ENCODE data around the gene SLFN12L.
"Not testable (repeated sequence)": the region's sequence is repeated elsewhere in the genome, so short reads cannot be mapped to it uniquely, and the experiment has no call there.

The SLFN12L gene

DNA sequence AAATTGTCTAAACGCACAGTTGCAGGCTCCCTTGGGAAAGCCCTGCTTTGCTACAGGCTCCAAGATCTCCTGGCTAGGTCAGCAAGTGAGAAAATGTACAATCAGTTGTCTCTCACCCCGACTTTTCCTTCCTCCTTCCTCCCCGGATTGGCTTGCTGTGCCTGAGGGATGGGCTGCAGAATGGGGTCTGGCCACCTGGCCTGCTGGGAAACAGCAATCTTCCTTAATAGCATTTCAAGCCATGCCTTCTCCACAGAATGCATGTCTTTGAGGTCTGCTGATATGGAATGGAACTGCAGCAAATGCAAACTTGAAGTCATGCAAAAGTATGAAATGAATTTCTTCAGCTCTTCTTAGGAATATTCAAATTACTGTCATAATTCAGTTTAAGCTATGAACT is 46.1 kb downstream of the SLFN12L start:
- H3K4me3 ChIP-seq (ENCODE audit: low read length): no peak overlapping the region
- H3K27ac ChIP-seq (ENCODE audit: low read length): no peak overlapping the region
- no peaks in the 10 kb centered on the region for H3K9me3 ChIP-seq (ENCODE audit: control insufficient read depth, low read depth, low read length)
- H3K9ac ChIP-seq (ENCODE audit: low read length): no peak overlapping the region
- H3K27me3 ChIP-seq (ENCODE audit: control insufficient read depth, insufficient read depth, low read length): peaks cover 100% of the 10 kb centered on the region
- no peaks in the 10 kb centered on the region for H3K36me3 ChIP-seq (ENCODE audit: control insufficient read depth, low read depth, low read length)
- H3K4me1 ChIP-seq (ENCODE audit: control insufficient read depth, low read depth, low read length): peaks cover 16% of the 10 kb centered on the region

DNA sequence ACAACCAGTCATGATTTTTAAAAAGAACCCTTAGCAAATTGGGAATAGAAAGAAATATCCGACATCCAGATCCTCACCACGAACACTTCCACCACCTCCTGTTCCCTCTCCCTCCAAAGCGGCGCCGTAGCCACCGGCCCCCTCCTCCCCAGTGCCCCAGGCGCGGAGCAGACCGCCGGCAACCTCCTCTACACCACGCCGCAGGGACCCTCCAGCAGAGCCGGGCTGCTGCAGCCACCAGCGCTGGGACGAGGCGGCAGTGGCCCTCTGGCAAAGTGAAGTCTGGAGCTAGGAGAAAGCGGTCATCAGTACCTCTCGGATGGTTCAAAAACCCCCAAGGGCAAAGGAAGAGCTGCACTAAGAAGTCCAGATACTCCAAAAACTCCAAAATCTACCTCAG is 47.5 kb downstream of the SLFN12L start:
- Histone ChIP-seq H3K27me3 (ENCODE audit: control insufficient read depth, insufficient read depth, low read length) (peaks cover 100% of the 10 kb centered on the region), H3K4me1 (ENCODE audit: control insufficient read depth, low read depth, low read length) (peaks cover 13% of the 10 kb centered on the region), H3K36me3 (ENCODE audit: control insufficient read depth, low read depth, low read length) (no peaks in the 10 kb centered on the region), H3K9ac (ENCODE audit: low read length) (no peak overlapping the region), H3K4me3 (ENCODE audit: low read length) (peak overlapping the region; percentile 18), H3K9me3 (ENCODE audit: control insufficient read depth, low read depth, low read length) (no peaks in the 10 kb centered on the region), H3K27ac (ENCODE audit: low read length) (no peak overlapping the region)

GRCh38 chr17:35488991-35489390 is 48.5 kb downstream of the SLFN12L start:
- no peak overlapping the region for H3K27ac ChIP-seq (ENCODE audit: low read length)

GRCh38 chr17:35486920-35487732 is 50.4 kb downstream of the SLFN12L start:
- no peaks in the 10 kb centered on the region for H3K36me3 ChIP-seq (ENCODE audit: control insufficient read depth, low read depth, low read length)
- H3K4me3 ChIP-seq (ENCODE audit: low read length): peak overlapping the region; percentile 24
- H3K4me1 ChIP-seq (ENCODE audit: control insufficient read depth, low read depth, low read length): peaks cover 13% of the 10 kb centered on the region
- peaks cover 87% of the 10 kb centered on the region for H3K27me3 ChIP-seq (ENCODE audit: control insufficient read depth, insufficient read depth, low read length)
- H3K27ac ChIP-seq (ENCODE audit: low read length): no peak overlapping the region
- no peak overlapping the region for H3K9ac ChIP-seq (ENCODE audit: low read length)
- H3K9me3 ChIP-seq (ENCODE audit: control insufficient read depth, low read depth, low read length): no peaks in the 10 kb centered on the region

More at GRCh38 chr17:35488991-35489390, 48.5 kb downstream of the SLFN12L start:
- Histone ChIP-seq H3K4me1 (ENCODE audit: control insufficient read depth, low read depth, low read length) (peaks cover 13% of the 10 kb centered on the region), H3K9ac (ENCODE audit: low read length) (no peak overlapping the region), H3K27me3 (ENCODE audit: control insufficient read depth, insufficient read depth, low read length) (peaks cover 100% of the 10 kb centered on the region), H3K4me3 (ENCODE audit: low read length) (no peak overlapping the region), H3K9me3 (ENCODE audit: control insufficient read depth, low read depth, low read length) (no peaks in the 10 kb centered on the region), H3K36me3 (ENCODE audit: control insufficient read depth, low read depth, low read length) (no peaks in the 10 kb centered on the region)

DNA sequence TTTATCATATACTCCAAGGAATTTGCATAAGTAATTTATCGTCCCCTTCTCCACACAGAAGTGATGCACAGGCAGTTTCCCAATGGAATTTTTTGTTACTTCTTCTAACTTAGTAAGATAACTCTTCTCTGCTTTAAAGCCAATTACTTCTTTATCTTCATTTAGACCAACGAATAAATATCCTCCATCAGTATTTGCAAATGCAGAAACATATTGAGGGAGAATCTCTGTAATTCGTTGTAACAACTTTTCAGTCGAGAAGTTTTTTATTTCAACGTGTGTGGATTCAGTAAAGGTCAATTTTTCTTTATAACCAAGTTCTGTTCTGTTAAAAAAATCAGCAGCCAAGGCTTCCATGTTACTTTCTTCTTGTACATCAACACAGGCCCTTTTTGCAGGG is 58.2 kb downstream of the SLFN12L start:
- Histone ChIP-seq H3K9ac (ENCODE audit: low read length) (no peak overlapping the region), H3K36me3 (ENCODE audit: control insufficient read depth, low read depth, low read length) (no peaks in the 10 kb centered on the region), H3K27me3 (ENCODE audit: control insufficient read depth, insufficient read depth, low read length) (peaks cover 33% of the 10 kb centered on the region), H3K27ac (ENCODE audit: low read length) (no peak overlapping the region), H3K4me3 (ENCODE audit: low read length) (no peak overlapping the region), H3K4me1 (ENCODE audit: control insufficient read depth, low read depth, low read length) (no peaks in the 10 kb centered on the region), H3K9me3 (ENCODE audit: control insufficient read depth, low read depth, low read length) (no peaks in the 10 kb centered on the region)

DNA sequence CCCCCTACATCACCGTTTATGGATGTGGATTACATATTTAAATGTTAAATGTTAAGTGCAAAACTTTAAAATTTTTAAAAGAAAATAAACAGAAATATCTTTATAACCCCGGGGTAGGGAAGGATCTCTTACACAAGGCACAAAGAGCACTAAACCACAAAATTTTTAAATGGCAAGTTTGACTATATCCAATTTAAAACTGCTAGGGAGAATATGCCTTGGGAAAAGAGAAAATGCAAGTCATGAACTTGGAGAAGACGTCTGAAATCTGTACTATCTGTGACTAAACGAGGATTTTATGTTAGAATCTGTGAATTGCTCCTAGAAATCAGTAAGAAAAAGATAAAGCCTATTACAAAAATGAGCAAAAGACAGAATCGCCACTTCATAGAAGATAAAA is 60.2 kb downstream of the SLFN12L start:
- H3K4me1 ChIP-seq (ENCODE audit: control insufficient read depth, low read depth, low read length): no peaks in the 10 kb centered on the region
- H3K9ac ChIP-seq (ENCODE audit: low read length): no peak overlapping the region
- no peak overlapping the region for H3K4me3 ChIP-seq (ENCODE audit: low read length)
- no peaks in the 10 kb centered on the region for H3K9me3 ChIP-seq (ENCODE audit: control insufficient read depth, low read depth, low read length)
- no peak overlapping the region for H3K27ac ChIP-seq (ENCODE audit: low read length)
- no peaks in the 10 kb centered on the region for H3K36me3 ChIP-seq (ENCODE audit: control insufficient read depth, low read depth, low read length)
- peaks cover 24% of the 10 kb centered on the region for H3K27me3 ChIP-seq (ENCODE audit: control insufficient read depth, insufficient read depth, low read length)

DNA sequence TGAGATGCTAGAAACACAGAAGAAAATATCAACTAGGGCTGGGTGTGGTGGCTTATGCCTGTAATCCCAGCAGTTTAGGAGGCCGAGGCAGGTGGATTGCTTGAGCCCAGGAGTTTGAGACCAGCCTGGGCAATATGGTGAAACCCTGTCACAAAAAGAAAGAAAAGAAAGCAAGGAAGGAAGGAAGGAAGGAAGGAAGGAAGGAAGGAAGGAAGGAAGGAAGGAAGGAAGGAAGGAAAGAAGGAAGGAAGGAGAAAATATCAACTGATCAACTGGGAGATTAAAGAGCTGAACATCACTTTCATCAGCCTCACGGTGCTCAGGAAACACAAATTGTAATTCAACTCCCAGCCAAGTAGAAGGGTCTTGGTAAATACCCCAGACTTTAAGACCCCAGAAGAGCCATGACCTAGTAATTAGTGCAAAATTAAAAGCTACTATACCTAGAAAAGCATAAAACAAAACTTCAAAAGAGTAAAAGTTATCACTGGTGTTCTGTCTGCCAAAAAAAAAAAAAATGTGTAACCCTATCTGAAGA is 61.1 kb downstream of the SLFN12L start:
- Histone ChIP-seq H3K4me1 (ENCODE audit: control insufficient read depth, low read depth, low read length) (no peaks in the 10 kb centered on the region), H3K9me3 (ENCODE audit: control insufficient read depth, low read depth, low read length) (no peaks in the 10 kb centered on the region), H3K4me3 (ENCODE audit: low read length) (no peak overlapping the region), H3K9ac (ENCODE audit: low read length) (no peak overlapping the region), H3K36me3 (ENCODE audit: control insufficient read depth, low read depth, low read length) (no peaks in the 10 kb centered on the region), H3K27ac (ENCODE audit: low read length) (no peak overlapping the region), H3K27me3 (ENCODE audit: control insufficient read depth, insufficient read depth, low read length) (peaks cover 24% of the 10 kb centered on the region)

GRCh38 chr17:35468475-35468874 is 69.0 kb downstream of the SLFN12L start:
- H3K36me3 ChIP-seq (ENCODE audit: control insufficient read depth, low read depth, low read length): no peaks in the 10 kb centered on the region
- H3K9ac ChIP-seq (ENCODE audit: low read length): no peak overlapping the region
- no peak overlapping the region for H3K4me3 ChIP-seq (ENCODE audit: low read length)
- no peaks in the 10 kb centered on the region for H3K9me3 ChIP-seq (ENCODE audit: control insufficient read depth, low read depth, low read length)
- no peaks in the 10 kb centered on the region for H3K27me3 ChIP-seq (ENCODE audit: control insufficient read depth, insufficient read depth, low read length)
- no peak overlapping the region for H3K27ac ChIP-seq (ENCODE audit: low read length)
- H3K4me1 ChIP-seq (ENCODE audit: control insufficient read depth, low read depth, low read length): no peaks in the 10 kb centered on the region

DNA sequence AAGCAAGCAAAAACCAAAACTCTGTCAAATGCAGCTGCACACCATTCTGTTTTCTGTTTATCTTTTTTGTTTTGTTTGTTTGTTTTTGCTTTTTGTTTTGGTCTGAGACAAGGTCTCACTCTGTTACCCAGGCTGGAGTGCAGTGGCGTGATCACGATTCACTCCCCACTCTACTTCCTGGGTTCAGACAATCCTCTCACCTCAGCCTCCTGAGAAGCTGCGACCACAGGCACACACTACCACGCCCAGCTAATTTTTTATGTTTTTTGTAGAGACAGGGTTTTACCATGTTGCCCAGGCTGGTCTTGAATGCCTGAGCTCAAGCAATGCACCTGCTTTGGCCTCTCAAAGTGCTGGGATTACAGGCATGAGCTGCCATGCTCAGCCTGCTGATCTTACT is 69.7 kb downstream of the SLFN12L start:
- Histone ChIP-seq H3K36me3 (ENCODE audit: control insufficient read depth, low read depth, low read length) (no peaks in the 10 kb centered on the region), H3K9ac (ENCODE audit: low read length) (no peak overlapping the region), H3K4me1 (ENCODE audit: control insufficient read depth, low read depth, low read length) (no peaks in the 10 kb centered on the region), H3K27me3 (ENCODE audit: control insufficient read depth, insufficient read depth, low read length) (peaks cover 6% of the 10 kb centered on the region), H3K27ac (ENCODE audit: low read length) (no peak overlapping the region), H3K4me3 (ENCODE audit: low read length) (no peak overlapping the region), H3K9me3 (ENCODE audit: control insufficient read depth, low read depth, low read length) (no peaks in the 10 kb centered on the region)

GRCh38 chr17:35460354-35460851 is 77.1 kb downstream of the SLFN12L start:
- H3K4me3 ChIP-seq (ENCODE audit: low read length): peak overlapping the region; percentile 42
- peaks cover 42% of the 10 kb centered on the region for H3K27me3 ChIP-seq (ENCODE audit: control insufficient read depth, insufficient read depth, low read length)
- no peaks in the 10 kb centered on the region for H3K9me3 ChIP-seq (ENCODE audit: control insufficient read depth, low read depth, low read length)
- H3K27ac ChIP-seq (ENCODE audit: low read length): no peak overlapping the region
- peaks cover 4% of the 10 kb centered on the region for H3K4me1 ChIP-seq (ENCODE audit: control insufficient read depth, low read depth, low read length)
- H3K36me3 ChIP-seq (ENCODE audit: control insufficient read depth, low read depth, low read length): no peaks in the 10 kb centered on the region
- peak overlapping the region; percentile 30 for H3K9ac ChIP-seq (ENCODE audit: low read length)

GRCh38 chr17:35454035-35454434 is 83.4 kb downstream of the SLFN12L start:
- not testable (repeated sequence) for H3K4me1 ChIP-seq (ENCODE audit: control insufficient read depth, low read depth, low read length); H3K9me3 ChIP-seq (ENCODE audit: control insufficient read depth, low read depth, low read length); H3K4me3 ChIP-seq (ENCODE audit: low read length); H3K27ac ChIP-seq (ENCODE audit: low read length); H3K9ac ChIP-seq (ENCODE audit: low read length); H3K36me3 ChIP-seq (ENCODE audit: control insufficient read depth, low read depth, low read length)
- peaks cover 26% of the 10 kb centered on the region for H3K27me3 ChIP-seq (ENCODE audit: control insufficient read depth, insufficient read depth, low read length)

DNA sequence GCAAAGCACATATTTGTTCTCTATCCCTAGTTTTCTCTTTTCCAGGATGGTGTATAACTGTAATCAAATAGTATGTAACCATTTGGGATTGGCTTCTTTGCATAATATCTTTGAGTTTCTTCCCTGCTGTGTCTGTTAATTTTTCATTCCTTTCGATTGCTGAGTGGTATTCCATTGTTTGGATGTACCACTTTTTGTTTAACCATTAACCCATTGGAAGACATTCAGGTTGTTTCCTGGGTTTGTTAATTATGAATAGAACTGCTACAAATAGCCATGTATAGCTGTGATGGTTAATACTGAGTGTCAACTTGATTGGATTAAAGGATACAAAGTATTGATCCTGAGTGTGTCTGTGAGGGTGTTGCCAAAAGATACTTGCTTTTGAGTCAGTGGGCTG is 84.3 kb downstream of the SLFN12L start:
- Histone ChIP-seq H3K27ac (ENCODE audit: low read length) (no peak overlapping the region), H3K36me3 (ENCODE audit: control insufficient read depth, low read depth, low read length) (no peaks in the 10 kb centered on the region), H3K4me1 (ENCODE audit: control insufficient read depth, low read depth, low read length) (no peaks in the 10 kb centered on the region), H3K4me3 (ENCODE audit: low read length) (no peak overlapping the region), H3K27me3 (ENCODE audit: control insufficient read depth, insufficient read depth, low read length) (peaks cover 26% of the 10 kb centered on the region), H3K9me3 (ENCODE audit: control insufficient read depth, low read depth, low read length) (no peaks in the 10 kb centered on the region), H3K9ac (ENCODE audit: low read length) (no peak overlapping the region)
